ENCODE results near the gene MT1H. TPM values are rescaled to one million over a fixed set of nuclear protein-coding genes. Genes with fewer than 3 reads are reported as not detected.

MT1H gene
- total RNA-seq, 4 donors from 2014 or later, result 1.9 to 23.9 (median 11.9) TPM

GRCh38 chr16:56640076-56640475, 29.5 kb upstream of the MT1H start:
- 82% methylated on average over 1 of the region's 1 CpG for WGBS
- Histone ChIP-seq H3K27ac (no peak overlapping the region), H3K4me1 (peaks cover 38% of the 10 kb centered on the region), H3K4me3 (no peak overlapping the region), H3K9me3 (no peaks in the 10 kb centered on the region), H3K36me3 (no peaks in the 10 kb centered on the region), H3K27me3 (peaks cover 34% of the 10 kb centered on the region)
- no peak for DNase-seq (ENCODE audit: low spot score in 2 of 2)
- no peak for TF ChIP-seq POLR2AphosphoS5 (IDR thresholded peaks at IDR 0.05)
- TF ChIP-seq, protein P1, sequence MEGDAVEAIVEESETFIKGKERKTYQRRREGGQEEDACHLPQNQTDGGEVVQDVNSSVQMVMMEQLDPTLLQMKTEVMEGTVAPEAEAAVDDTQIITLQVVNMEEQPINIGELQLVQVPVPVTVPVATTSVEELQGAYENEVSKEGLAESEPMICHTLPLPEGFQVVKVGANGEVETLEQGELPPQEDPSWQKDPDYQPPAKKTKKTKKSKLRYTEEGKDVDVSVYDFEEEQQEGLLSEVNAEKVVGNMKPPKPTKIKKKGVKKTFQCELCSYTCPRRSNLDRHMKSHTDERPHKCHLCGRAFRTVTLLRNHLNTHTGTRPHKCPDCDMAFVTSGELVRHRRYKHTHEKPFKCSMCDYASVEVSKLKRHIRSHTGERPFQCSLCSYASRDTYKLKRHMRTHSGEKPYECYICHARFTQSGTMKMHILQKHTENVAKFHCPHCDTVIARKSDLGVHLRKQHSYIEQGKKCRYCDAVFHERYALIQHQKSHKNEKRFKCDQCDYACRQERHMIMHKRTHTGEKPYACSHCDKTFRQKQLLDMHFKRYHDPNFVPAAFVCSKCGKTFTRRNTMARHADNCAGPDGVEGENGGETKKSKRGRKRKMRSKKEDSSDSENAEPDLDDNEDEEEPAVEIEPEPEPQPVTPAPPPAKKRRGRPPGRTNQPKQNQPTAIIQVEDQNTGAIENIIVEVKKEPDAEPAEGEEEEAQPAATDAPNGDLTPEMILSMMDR (IDR thresholded peaks at IDR 0.05), result no peak
- no peak for TF ChIP-seq POLR2A (IDR thresholded peaks at IDR 0.05)
- TF ChIP-seq EP300 (IDR thresholded peaks at IDR 0.05), result no peak

- Histone ChIP-seq H3K4me1 (peaks cover 31% of the 10 kb centered on the region), H3K27me3 (peaks cover 25% of the 10 kb centered on the region), H3K27ac (no peak overlapping the region), H3K36me3 (no peaks in the 10 kb centered on the region), H3K4me3 (no peak overlapping the region), H3K9me3 (no peaks in the 10 kb centered on the region)
- no peak for DNase-seq (ENCODE audit: low spot score in 2 of 2)
- TF ChIP-seq POLR2A (IDR thresholded peaks at IDR 0.05) (no peak), EP300 (IDR thresholded peaks at IDR 0.05) (no peak), POLR2AphosphoS5 (IDR thresholded peaks at IDR 0.05) (no peak)
- TF ChIP-seq, protein P1 (IDR thresholded peaks at IDR 0.05), result no peak
- WGBS, result 65% methylated on average over 2 of the region's 2 CpGs
Measured at GRCh38 chr16:56641166-56641565, 28.4 kb upstream of the MT1H start.

DNA sequence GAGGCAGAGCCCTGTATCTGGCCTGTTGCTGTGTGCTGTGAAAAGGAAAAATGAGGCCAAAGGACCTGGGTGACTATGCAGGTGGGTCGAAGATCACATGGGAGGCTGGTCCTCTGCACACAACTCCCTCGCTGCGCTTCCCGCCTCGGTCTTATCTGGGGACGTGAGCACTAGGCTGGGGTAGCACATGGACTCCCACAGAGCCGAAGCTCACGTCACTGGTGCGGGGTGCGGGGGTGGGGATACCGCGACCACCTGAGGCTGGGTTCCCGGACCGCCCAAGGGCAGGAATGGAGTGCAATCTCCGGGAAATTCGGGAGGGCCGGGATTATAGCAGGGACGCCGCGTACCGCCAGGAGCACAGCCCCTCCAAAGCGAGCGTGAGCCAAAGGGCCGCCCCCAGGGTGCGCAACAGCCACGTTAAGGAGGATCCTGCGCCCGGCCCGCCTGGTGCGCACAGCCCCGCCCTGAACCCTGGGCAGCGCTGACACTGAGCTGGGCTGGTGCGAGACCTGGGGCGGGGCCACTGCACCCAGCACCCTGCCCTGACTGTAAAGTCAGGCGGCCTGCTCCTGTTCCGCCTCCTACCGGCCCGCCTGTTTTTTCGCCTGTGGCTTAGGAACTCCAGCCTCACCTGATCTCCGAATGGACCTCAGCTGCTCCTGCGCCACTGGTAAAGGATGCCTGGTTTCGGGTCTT, 26.4 kb upstream of the MT1H start:
- peaks cover 27% of the 10 kb centered on the region for H3K4me1 ChIP-seq
- no peaks in the 10 kb centered on the region for H3K9me3 ChIP-seq
- H3K4me3 ChIP-seq, result peak overlapping the region; percentile 41
- H3K36me3 ChIP-seq, result no peaks in the 10 kb centered on the region
- peaks cover 22% of the 10 kb centered on the region for H3K27me3 ChIP-seq
- WGBS, result 22% methylated on average over 33 of the region's 42 CpGs
- H3K27ac ChIP-seq, result peak overlapping the region; percentile 62
- TF ChIP-seq, protein P1 (IDR thresholded peaks at IDR 0.05), result peak; percentile 18 to 21
- TF ChIP-seq POLR2A (IDR thresholded peaks at IDR 0.05) (no peak), POLR2AphosphoS5 (IDR thresholded peaks at IDR 0.05) (peak in 1 of 3 donors; percentile 60), EP300 (IDR thresholded peaks at IDR 0.05) (no peak)
- DNase-seq (ENCODE audit: low spot score in 2 of 2), result peak in 1 of 2 donors; percentile 88

- Histone ChIP-seq H3K4me3 (peak overlapping the region; percentile 41), H3K4me1 (peaks cover 21% of the 10 kb centered on the region), H3K36me3 (no peaks in the 10 kb centered on the region), H3K27me3 (peaks cover 22% of the 10 kb centered on the region), H3K9me3 (no peaks in the 10 kb centered on the region), H3K27ac (no peak overlapping the region)
- TF ChIP-seq POLR2AphosphoS5 (IDR thresholded peaks at IDR 0.05) (no peak), EP300 (IDR thresholded peaks at IDR 0.05) (no peak), POLR2A (IDR thresholded peaks at IDR 0.05) (no peak)
- TF ChIP-seq, protein P1 (IDR thresholded peaks at IDR 0.05), result no peak
- 86% methylated on average over 4 of the region's 5 CpGs for WGBS
- no peak for DNase-seq (ENCODE audit: low spot score in 2 of 2)
Measured at GRCh38 chr16:56643833-56644232, 25.8 kb upstream of the MT1H start.

DNA sequence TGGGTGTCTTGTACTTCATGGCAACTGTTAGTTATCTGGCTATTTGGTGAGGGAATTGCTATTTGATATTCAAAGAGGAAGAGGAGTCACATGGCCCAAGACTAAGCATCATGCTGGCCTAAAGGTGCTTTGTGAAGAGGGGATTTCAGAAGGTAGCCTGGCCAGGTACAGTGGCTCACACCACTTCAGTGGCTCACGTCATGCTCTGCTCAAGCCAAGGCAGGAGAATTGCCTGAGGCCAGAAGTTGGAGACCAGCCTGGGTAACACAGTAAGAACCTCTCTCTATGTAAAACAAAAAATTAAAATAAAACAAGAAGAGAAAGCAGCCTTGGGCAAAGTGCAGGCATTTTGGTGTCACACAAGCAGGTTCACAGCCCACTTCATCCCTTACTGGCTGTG, 24.3 kb upstream of the MT1H start:
- Histone ChIP-seq H3K9me3 (no peaks in the 10 kb centered on the region), H3K27ac (no peak overlapping the region), H3K27me3 (peaks cover 17% of the 10 kb centered on the region), H3K4me1 (peaks cover 14% of the 10 kb centered on the region), H3K36me3 (no peaks in the 10 kb centered on the region), H3K4me3 (no peak overlapping the region)
- TF ChIP-seq EP300 (IDR thresholded peaks at IDR 0.05) (no peak), POLR2AphosphoS5 (IDR thresholded peaks at IDR 0.05) (no peak), POLR2A (IDR thresholded peaks at IDR 0.05) (no peak)
- TF ChIP-seq, protein P1 (IDR thresholded peaks at IDR 0.05), result no peak
- DNase-seq (ENCODE audit: low spot score in 2 of 2), result no peak
- 55% methylated on average over 1 of the region's 1 CpG for WGBS

Measured in suprapubic skin (tissue), 4 donors.